Panc1 (cell line): ENCODE data around the gene TRIM14.

ENCODE experiments used
- POLR2AphosphoS5 ChIP-seq: IDR thresholded peaks from 2 replicates; pipeline ENCODE4 v1.6.1; 2012; ENCODE audit warnings: mild to moderate bottlenecking, low read depth, low read length, moderate library complexity
- SIN3A ChIP-seq: IDR thresholded peaks from 2 replicates; pipeline ENCODE4 v1.6.1; 2012; ENCODE audit warnings: low read depth, mild to moderate bottlenecking, low read length, moderate library complexity, borderline replicate concordance; ENCODE audit not compliant: insufficient read depth
- TF ChIP-seq, protein P1 (sequence below): fragments of 450-650 bp; IDR thresholded peaks from 2 replicates; pipeline ENCODE4 v1.5.1; 2017; ENCODE audit warnings: mild to moderate bottlenecking
- TF ChIP-seq, protein P2 (sequence below), 2 experiments: IDR thresholded peaks; 2 replicates each; pipeline ENCODE4 v1.6.1; 2011 to 2012; ENCODE audit warnings: low read depth in 2 of 2, control low read depth in 1 of 2, low read length in 1 of 2, mild to moderate bottlenecking in 1 of 2, moderate library complexity in 1 of 2; ENCODE audit not compliant: insufficient read depth in 1 of 2

DNA sequence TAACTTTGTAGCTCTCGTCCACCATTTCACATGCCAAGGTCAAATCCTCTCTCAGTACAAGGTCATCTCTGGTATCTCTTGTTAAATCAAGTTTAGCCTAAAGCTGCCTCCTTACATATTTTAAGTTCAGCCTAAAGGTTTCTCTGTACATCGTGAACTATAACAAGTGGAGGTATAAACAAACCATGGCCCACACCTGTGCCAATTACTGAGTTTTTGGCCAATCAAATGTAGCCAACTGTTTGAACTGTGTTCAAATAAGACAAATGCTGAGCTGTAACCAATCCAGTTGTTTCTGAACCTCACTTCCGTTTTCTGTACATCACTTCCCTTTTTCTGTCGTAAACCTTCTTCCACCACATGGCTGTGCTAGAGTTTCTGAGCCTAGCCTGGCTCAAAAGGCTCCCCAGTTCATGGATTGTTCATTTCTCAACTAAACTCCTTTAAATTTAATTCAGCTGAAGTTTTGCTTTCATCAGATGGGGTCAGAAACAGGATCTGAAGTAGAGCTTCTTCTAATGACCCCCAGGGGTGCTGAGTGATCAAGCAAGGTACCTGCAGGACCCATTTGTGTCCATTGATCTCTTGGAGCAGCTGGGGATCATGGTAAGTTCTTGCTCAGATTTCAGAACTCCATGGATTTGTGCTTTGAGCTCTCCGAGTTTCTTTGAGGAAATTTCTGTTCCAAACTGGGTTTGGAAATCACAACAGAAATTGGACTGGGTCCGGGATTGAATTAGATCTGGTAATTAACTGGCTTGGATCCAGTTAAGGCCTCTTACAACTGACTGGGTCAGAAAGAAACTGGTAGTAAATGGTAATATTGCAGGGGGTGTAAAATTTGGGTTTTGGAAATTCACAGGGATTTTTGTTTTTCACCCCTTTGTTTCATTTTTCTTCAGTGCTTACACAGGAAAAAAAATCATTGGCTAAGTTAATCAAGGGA is 73.5 kb downstream of the TRIM14 start:
- TF ChIP-seq, protein P1, sequence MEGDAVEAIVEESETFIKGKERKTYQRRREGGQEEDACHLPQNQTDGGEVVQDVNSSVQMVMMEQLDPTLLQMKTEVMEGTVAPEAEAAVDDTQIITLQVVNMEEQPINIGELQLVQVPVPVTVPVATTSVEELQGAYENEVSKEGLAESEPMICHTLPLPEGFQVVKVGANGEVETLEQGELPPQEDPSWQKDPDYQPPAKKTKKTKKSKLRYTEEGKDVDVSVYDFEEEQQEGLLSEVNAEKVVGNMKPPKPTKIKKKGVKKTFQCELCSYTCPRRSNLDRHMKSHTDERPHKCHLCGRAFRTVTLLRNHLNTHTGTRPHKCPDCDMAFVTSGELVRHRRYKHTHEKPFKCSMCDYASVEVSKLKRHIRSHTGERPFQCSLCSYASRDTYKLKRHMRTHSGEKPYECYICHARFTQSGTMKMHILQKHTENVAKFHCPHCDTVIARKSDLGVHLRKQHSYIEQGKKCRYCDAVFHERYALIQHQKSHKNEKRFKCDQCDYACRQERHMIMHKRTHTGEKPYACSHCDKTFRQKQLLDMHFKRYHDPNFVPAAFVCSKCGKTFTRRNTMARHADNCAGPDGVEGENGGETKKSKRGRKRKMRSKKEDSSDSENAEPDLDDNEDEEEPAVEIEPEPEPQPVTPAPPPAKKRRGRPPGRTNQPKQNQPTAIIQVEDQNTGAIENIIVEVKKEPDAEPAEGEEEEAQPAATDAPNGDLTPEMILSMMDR = no peak
- TF ChIP-seq, protein P2, sequence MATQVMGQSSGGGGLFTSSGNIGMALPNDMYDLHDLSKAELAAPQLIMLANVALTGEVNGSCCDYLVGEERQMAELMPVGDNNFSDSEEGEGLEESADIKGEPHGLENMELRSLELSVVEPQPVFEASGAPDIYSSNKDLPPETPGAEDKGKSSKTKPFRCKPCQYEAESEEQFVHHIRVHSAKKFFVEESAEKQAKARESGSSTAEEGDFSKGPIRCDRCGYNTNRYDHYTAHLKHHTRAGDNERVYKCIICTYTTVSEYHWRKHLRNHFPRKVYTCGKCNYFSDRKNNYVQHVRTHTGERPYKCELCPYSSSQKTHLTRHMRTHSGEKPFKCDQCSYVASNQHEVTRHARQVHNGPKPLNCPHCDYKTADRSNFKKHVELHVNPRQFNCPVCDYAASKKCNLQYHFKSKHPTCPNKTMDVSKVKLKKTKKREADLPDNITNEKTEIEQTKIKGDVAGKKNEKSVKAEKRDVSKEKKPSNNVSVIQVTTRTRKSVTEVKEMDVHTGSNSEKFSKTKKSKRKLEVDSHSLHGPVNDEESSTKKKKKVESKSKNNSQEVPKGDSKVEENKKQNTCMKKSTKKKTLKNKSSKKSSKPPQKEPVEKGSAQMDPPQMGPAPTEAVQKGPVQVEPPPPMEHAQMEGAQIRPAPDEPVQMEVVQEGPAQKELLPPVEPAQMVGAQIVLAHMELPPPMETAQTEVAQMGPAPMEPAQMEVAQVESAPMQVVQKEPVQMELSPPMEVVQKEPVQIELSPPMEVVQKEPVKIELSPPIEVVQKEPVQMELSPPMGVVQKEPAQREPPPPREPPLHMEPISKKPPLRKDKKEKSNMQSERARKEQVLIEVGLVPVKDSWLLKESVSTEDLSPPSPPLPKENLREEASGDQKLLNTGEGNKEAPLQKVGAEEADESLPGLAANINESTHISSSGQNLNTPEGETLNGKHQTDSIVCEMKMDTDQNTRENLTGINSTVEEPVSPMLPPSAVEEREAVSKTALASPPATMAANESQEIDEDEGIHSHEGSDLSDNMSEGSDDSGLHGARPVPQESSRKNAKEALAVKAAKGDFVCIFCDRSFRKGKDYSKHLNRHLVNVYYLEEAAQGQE (IDR thresholded peaks at IDR 0.05; ENCODE audit: insufficient read depth in 1 of 2, low read depth in 2 of 2, low read length in 1 of 2) = no peak
- TF ChIP-seq POLR2AphosphoS5 (no peak), SIN3A (no peak)
